DMS114 treated with DMSO at 0.1 percent for 48 hours (cell line): ENCODE results near the gene VAPA.

Source experiments
- DNase-seq: peaks from one replicate; lab custom pipeline; 2025; ENCODE audit not compliant: unreplicated experiment; lab: John Stamatoyannopoulos, UW

VAPA gene

DNA sequence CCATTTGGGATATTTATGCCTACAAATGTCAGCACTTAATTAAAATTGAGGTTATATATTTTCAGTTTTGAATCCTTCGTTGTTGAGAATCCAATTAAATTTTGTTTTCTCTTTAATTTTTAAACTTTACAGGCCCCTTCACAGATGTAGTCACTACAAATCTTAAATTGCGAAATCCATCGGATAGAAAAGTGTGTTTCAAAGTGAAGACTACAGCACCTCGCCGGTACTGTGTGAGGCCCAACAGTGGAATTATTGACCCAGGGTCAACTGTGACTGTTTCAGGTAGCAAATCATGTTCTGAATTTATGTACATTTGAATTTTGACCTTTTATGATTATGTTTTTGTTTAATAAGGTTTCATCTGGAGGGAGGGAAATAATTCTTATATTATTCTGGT, 17.9 kb downstream of the VAPA start:
- DNase-seq = no peak

DNA sequence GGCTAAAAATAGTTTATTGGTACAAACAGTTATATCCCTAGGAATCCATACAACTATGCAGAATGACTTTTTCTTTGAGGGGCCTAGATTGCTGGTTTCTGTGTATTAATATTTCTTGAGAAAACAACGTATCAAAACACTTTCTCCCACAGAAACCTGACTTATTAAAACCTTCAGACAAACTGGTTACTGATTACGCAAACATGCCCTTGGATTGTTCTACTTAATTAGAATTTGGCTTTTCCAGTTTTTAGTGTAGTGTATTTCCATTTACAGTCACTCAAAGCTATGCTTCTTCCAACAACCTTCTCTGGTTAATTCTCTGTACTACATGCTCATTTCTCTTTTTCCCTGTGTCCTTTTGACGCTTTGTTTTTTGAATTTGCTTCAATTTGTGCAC, 20.0 kb downstream of the VAPA start:
- DNase-seq = no peak

DNA sequence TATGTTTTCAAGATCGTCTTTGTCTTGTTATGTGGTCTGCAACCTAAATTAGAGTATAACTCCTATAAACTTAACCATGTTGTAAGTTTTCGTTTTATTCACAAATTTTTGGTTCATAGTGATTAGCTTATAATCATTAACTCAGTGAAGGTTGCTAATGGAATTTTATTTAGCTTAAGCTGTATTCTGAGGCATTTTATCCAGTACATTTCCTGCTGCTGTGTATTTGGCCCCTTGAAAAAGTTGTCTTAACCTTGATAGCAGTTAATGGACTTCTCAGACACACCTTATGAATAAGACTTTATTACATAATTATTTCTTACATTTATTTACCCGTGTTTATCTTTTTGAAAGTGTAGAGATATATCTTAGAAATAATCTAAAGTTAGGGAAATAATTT, 20.5 kb downstream of the VAPA start:
- DNase-seq = no peak

DNA sequence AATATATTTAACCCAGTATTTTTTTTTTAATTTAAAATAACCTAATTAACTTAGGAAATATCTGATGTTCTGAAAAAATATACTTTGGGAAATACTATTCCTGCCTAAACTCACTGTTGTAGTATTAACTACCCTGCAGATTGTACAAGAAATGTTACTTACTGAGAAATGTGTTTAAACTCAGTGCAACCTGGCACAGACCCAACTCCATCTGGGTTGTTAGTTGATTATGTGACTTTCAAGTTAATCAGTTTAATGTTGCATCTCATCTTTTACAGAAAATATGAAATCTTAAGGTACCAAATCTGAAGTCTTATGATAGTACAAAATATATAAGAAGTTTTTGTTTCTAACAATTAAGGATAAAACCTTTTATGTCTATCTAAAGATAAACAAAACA, 27.3 kb downstream of the VAPA start:
- no peak for DNase-seq

DNA sequence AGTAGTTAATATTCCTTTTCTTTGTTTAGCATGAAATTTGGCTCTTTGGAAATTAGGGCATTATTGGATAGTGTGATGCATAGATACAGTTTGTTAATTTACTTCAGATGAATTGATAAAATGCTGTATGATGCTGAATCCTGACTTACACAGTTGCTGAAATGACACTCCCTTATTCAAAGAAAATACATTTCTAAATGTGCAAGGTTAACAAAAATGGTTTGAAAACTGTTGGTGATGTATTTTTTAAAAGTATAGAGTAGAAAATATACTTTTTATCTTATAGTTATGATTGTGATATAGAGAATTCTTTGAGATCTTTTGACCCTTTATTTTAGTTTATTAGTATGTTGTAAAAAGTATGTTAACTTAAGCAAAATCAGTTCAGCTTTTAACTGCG, 27.8 kb downstream of the VAPA start:
- DNase-seq = no peak

GRCh38 chr18:9943311-9943710, 29.5 kb downstream of the VAPA start:
- DNase-seq = no peak

- no peak for DNase-seq
Measured at GRCh38 chr18:9944805-9945204, 31.0 kb downstream of the VAPA start.

DNA sequence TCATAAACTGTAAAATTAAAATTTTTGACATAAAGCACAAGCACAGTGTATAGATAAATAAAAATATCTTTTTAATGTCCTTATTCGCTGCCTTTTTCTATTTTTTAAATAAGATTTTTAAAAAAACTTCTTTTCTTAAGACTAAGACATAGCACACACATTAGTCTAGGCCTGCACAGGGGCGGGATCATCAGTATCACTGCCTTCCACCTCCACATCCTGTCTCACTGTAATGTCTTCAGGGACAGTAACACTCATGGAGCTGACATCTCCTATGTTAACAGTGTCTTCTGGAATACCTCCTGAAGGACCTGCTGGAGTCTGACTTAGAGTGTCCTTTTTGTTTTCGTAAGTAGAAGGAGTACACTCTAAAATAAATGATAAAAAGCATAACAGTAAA, 33.0 kb downstream of the VAPA start:
- no peak for DNase-seq

DNA sequence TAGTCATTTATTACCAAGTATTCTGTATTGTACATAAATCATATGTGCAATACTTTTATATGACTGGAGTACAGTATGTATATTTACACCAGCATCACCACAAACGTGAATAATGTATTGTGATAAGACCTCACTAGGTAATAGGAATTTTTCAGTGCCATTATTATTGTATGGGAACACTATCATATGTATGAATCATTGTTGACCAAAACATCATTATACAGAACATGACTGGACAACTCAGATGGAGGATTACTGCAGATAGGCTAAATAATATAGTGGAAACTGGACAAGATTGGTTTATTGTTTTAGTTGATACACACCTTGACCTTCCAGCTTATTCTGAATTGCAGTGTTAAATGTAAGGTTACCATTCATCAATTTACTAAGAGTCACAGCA, 33.4 kb downstream of the VAPA start:
- no peak for DNase-seq

GRCh38 chr18:9949315-9949714, 35.5 kb downstream of the VAPA start:
- DNase-seq = no peak

- DNase-seq = no peak
Measured at GRCh38 chr18:9949861-9950260, 36.0 kb downstream of the VAPA start.

- DNase-seq = no peak
Measured at GRCh38 chr18:9950289-9951016, 36.6 kb downstream of the VAPA start.

GRCh38 chr18:9951022-9951859, 37.4 kb downstream of the VAPA start:
- peak; percentile 59 for DNase-seq

DNA sequence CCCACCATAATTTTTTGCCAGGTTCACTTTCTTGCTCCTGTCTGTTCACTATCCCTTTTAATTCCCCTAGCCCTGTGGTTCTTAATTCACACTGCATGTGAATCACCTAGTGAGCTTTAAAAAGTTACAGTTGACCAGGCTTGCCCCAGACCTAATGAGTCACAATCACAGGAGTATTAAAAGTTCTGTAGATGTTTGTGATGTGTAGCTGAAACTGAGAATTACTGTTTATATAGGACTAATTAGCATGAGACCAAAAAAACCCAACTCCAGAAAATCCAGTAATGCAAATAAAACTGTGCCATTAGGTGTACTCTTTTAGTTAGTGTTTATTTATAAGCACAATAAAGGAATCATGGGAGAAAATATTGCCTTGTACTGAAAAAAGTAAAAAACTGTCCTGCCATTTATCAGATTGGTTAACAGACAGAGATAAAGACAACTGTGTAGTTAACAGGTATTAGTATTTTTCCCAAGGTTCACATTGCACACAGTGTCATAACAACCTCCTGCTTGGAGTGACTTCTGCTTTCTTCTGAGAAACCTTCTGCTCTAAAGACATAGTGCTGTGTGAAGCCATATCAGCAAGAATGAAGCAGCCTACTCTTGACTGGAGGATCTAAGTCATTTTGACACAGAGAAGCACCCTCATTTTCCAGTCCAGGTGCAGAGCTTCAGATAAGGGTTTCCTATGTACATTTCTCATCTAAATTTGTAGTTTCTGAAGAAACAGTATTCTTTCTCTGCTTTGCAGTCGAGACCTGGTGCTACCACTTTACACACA, 39.0 kb downstream of the VAPA start:
- no peak for DNase-seq

- DNase-seq = no peak
Measured at GRCh38 chr18:9958861-9959399, 45.1 kb downstream of the VAPA start.

- DNase-seq = no peak
Measured at GRCh38 chr18:9959564-9959963, 45.7 kb downstream of the VAPA start.

GRCh38 chr18:9960258-9960904, 46.6 kb downstream of the VAPA start:
- DNase-seq = no peak

GRCh38 chr18:9961041-9961440, 47.2 kb downstream of the VAPA start:
- no peak for DNase-seq

DNA sequence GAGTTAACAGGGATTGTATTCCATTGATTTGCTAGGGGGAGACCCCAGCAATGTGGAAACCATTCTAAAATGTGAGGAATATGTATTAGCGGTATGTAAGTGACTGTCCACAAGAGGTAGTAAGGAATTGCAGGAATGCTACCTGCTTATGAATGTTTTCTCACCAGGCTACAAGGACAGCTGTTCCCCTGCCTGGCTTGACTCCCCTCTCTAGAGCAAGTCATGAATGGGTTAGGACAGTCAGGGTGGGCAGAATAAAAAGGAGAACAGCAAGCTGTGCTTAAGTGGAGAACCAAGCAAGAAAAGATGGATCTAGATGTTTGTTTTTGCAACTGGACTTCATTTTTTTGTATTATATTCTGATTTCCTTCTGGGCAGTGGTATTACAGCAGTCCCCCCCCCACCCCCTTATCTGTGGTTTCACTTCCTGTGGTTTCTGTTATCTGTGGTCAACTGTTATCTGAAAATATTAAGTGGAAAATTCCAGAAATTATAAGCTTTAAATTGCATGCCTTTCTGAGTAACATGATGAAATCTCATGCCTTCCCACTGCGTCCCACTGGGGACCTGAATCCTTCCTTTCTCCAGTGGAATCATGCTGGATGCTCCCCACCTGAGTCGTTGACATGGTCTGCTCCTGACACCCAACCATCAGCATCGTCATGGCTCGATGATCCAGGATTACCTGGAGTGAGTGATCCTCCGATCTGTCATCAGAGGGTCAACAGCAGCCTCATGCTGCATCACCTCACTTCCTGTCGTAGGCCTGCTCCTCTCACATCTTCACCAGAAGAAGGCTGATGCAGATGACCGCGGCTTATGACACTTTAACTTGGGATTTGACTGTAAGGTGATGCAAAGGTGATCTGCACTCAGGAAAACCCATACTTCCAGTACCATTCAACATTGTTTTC, 52.2 kb downstream of the VAPA start:
- no peak for DNase-seq
